Measurements from ENCODE around the gene PTS.

GRCh38 chr11:112225753-112226061, 521 bp upstream of the PTS start:
- TF ChIP-seq CTCF (IDR thresholded peaks at IDR 0.05) = no peak
- no peak for TF ChIP-seq POLR2A (IDR thresholded peaks at IDR 0.05)

All from esophagus squamous epithelium (tissue), 4 donors.